GM18520 (cell line): ENCODE results near the gene TRIL.

ENCODE experiments used
- ATAC-seq: cut with Tn5 transposase; IDR thresholded peaks from one replicate; pipeline ENCODE4 v1.9.1; 2021; ENCODE audit not compliant: unreplicated experiment

Gene TRIL, protein sequence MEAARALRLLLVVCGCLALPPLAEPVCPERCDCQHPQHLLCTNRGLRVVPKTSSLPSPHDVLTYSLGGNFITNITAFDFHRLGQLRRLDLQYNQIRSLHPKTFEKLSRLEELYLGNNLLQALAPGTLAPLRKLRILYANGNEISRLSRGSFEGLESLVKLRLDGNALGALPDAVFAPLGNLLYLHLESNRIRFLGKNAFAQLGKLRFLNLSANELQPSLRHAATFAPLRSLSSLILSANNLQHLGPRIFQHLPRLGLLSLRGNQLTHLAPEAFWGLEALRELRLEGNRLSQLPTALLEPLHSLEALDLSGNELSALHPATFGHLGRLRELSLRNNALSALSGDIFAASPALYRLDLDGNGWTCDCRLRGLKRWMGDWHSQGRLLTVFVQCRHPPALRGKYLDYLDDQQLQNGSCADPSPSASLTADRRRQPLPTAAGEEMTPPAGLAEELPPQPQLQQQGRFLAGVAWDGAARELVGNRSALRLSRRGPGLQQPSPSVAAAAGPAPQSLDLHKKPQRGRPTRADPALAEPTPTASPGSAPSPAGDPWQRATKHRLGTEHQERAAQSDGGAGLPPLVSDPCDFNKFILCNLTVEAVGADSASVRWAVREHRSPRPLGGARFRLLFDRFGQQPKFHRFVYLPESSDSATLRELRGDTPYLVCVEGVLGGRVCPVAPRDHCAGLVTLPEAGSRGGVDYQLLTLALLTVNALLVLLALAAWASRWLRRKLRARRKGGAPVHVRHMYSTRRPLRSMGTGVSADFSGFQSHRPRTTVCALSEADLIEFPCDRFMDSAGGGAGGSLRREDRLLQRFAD

DNA sequence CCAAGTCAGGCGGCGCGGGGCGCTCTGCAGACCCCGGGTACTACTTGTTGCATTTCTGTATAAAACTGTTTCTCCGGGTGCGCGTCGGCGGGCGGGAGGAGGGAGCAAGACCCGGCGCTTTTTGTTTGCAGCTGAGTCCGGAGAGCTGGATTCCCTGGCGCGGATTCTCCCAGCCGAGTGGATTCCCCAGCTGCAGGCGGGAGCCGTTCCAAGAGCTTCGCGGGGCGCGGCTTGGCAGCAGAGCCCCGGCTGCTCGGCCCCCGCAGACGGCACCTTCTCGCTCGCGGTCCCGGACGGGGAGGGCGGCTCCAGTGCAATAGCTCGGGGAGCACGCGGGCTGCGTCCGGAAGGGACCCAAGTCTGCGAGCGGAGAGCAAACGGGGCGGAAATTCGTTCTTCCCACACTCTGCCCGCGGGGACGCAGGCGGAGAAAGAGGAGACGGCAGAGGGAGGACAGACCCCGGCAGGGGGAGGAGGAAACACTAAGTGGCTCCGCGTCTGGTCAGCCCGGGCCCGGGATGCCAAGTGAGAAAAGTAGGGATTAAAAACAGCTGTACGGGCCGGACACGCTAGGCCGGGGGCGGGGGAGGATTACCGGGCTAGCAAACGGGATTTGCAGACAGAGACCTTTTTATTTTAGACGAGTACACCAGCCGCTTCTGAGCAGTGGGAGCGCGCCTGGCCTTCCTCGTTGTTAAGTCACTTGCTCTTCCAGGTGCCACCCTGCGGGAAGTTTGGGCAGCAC, at the start of gene TRIL:
Gene TRIL, minus strand, starts transcription at position 96 of the 745 bp plus-strand sequence. CDS start 284 bp downstream, outside the sequence.
- ATAC-seq = no peak

DNA sequence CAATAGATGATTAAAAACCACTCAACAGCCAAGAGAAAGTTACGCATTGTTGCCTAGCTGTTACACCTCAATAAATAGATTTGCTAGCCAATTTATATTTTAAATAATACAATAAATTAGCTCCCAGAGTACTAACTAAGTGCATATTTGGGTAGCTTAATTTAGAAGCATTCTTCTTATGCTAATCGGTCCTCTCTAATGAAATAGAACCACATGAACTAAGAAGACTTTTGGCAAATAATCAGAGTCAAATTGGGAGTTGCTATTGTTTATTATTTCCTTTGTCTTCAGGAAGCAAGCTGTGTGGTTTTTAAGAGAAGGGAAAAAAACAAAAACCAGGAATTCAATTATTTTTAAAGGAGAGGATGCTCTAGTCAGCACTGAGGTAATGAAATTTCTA, 49.0 kb upstream of the TRIL start:
- ATAC-seq = no peak

DNA sequence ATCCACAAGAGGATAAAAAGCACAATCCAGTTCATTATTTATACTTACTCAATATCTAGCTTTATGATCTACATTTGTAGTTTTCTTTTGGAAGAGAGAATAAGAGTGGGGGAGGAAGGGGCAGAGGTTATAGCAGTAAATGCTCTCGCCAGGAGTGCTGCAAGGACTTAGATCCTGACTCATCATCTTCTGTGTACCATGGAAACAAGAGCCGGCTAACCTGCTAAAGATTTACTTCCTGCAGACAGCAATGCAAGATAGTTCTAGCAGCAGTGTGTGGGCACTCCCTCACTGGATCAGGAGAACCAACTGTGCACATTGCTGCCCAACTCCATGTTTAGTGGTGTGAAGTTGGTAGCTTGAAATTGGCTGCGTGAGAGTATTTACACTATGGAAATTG, 47.7 kb upstream of the TRIL start:
- ATAC-seq = no peak

DNA sequence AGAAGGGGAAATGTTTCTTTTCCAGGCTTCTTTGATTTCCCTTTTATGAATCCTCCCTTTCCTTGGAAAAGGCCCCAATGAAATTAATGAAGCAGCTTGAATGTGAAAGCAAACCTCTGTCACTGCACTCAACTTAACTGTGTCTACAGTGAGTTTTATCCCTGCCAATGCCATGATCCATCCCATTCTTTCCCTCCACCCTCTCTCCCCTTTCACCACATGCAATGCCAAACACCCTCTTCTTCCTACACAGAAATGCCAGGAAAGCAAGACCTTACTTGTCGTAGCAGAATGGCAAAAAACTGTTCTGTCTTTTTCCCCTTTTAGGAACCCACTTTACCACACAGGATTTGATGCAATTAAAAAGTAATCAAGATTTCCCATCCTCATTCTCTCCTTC, 47.3 kb upstream of the TRIL start:
- ATAC-seq = no peak

DNA sequence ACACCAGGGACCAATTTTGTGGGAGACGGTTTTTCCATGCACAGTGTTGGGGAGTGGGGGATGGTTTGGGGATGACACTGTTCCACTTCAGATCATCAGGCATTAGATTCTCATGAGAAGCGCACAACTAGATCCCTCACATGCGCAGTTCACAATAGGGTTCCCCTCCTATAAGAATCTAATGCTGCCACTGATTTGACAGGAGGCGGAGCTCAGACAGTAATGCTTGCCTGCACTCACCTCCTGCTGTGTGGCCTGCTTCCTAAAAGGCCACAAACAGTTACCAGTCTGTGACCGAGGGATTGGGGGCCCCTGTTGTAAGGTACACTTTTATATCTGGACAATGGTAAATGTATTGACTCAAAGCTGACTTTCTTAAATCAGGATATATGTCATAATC, 45.6 kb upstream of the TRIL start:
- ATAC-seq = no peak

DNA sequence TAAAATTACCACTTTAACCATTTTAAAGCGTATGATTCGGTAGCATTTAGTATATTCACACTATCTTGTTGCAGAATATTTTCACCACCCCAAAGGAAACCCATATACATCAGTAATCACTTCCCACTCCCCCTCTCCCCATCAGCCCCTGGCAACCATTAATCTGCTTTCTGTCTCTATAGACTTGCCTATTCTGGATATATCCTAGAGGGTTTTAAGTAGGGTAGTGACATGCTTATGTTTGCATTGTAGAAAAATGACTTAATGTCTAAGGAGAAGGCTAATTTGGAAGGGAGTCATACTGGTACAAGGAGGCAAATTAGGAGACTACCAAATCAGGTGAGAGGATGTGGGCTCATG, 42.6 kb upstream of the TRIL start:
- ATAC-seq = no peak

DNA sequence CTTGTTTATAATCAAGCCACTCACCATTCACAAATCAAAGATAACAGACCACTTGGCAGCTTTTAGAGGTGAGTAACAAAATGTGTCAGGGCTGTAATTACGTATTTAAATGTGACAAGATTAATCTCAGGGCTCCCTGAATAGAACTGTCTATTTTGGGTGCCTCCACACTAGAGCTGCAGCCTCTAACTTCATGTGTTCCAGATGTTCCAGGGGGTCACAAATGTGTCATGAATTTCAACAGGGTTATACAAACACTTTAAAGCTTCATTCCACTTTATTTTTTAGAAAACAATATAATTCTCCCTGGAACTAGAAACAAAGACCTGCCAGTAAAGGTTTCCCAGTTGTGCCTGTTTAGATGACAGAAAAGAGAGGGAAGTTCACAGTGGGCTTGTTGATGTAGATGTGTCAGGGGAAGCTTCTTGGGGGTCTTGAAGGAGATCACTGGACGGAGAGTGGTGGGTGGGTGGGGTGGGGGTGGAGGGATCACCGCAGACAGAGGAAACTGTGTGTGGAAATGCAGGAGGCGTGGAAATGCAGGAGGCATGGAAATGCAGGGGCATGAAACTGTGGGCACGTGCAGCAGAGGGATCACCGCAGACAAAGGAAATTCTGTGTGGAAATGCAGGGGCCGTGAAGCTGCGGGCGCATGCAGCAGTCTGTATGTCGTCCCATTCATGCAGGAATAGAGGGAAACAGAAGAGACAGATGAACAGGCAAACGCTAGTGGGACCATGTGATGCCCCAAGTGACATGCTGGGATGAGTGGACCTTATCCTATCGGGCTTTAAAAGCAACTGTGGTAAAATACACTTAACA, 42.0 kb upstream of the TRIL start:
- no peak for ATAC-seq

DNA sequence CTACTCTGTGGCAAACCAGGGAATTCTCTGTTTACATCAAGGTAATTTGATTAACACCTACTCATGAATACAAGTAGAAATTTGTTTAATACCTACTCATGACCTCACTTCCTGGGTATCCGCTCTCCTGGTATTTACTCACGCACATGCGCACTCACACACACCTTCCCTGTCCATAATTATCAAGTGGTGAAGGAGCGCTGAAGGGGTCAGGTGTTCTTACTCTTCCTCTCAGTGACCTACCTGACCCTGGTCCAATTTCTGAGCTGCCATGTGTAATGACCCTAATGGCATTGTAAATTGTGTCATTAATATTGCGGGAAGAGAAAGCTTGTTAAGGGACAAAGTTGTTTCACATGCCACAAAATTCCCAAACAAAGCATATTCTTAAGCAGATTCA, 41.3 kb upstream of the TRIL start:
- no peak for ATAC-seq

DNA sequence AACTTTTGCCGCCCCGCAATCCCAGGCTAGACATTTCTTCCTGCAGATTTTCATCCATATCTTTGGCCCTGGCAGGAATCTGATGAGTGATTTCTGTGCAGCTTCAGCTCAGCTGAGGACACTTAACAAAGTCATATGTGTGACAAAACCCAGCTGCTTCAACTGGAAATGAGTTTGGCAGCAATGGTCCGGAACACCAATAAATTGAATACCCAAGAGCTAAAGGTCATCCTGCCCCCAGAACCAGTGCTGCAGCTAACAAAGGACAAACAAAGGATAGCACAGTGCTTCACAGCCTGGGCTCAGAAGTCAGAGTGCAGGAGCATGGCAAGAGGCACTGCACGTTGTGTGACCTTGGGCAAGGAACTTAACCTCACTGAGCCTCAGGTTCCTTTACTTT, 40.0 kb upstream of the TRIL start:
- no peak for ATAC-seq

DNA sequence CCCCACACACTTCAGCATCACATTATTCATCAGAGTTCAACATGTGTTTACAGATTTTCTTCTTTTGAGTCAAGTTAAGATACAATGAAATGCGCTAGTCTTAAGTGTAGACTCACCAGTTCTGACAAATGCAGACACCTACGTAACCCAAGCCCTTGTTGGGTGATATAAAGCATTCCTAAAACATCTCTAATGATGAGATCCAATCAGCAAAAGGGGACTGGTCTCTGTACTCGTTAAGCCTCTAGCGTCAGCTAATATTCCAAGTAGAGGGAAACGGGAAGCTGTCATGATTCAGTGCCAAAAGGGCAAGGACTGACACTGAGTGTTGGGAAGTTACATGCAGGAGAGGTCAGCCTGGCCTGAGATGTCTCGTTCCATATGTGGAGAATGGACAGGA, 38.7 kb upstream of the TRIL start:
- ATAC-seq = no peak

DNA sequence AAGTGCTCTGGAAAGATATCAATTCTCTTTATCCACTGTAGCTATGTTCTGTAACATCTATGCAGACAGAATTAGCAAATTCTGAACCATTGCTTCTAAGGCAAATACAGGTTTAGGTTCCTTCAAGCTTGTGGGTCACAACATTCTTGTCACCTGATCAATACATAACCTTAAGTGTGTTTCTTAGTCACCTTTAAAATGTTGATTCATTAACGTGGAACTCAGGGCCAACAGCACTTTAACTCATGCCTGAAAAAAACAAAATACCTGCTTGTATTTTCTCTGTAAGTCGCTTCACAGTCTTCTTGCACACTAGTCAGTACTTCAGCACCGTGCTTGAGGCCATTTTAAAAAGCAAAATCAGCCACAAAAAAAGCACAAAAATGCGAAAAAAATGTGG, 35.2 kb upstream of the TRIL start:
- no peak for ATAC-seq

DNA sequence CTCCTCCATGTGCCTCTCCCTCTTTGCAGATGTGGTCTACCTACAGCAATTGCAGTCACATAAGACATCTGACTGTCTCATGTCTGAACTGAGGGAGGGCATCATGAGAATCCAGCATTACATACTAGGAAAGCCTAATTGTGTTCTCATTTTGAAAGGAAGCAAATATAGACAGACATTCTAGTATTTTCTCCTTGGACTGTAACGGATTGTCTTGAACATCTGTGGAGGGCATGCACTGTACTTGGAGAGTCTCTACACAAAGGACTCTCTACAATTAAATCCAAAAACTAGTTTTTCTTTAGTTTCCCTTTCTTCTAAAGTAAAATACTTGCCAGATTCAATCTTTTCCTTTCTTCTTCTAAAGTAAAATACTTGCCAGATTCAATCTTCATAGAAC, 34.7 kb upstream of the TRIL start:
- no peak for ATAC-seq

DNA sequence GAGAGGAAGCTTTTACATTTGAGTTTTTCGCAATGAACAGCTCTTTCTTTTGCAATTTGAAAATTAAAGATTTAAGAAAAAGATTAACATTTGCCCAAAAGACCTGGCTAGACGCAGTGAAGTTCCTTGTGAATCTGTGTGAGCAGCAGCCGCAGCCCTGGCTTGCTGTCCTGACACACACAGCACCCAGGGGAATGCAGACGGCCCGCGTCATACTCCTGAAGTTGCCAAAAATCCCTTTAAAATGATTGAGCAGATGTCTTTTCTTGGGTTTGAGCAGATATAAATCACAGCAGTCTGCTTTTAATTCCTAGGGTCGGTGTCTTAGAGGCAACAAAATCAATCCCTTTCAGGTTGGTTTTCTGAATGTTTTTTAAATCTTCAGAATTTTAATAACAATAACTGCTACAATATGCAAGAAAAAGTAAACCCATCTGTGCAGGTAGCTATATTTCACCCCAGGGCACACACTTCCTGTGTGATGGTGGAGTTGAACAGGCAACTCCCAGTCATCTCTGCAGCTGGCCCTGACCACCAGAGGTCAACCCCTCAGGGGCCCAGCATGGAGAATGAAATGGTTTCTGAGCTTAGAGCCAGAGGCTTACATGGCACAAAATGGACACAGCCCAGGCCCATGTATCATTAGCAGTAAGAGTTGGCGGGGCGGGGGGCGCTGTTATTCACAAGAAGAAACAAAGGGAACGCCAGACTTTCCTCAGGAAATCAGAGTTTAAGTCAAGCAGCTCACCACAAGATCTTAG, 32.2 kb upstream of the TRIL start:
- ATAC-seq = no peak

DNA sequence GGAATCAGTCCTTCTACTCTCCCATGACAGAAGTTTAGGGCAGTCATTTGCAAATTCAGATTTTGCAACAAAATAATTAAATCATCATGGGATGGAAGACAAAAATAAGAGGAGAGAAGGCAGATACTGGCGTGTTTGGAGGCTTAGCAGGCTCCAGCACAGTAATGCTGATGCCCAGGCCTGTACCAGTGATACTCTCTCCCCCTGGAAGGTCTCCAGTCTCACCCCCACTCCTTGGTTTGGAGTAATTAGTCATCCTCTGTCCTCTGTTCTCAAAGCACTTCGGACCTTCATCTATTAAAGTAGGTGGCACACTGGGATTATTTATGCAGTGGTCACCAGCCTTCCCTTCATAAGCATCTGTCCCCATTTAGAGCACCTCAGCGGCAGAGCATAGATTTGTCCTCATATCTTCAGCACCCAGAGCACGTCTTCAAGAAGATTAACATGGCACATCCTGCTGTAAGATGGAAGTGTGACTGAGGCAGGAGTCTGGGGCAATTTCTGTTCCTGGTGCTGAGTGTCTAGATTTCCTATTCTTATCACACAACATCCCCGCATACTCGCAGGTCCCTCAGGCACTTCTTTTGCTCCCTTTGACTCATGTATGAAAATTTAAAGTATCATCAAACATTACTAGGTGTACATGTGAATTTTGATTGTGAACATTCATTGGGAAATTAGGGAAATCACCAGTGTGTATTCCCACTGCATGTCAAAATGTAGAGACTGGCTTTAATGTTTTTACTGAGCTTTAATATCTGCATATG, 31.3 kb upstream of the TRIL start:
- no peak for ATAC-seq

DNA sequence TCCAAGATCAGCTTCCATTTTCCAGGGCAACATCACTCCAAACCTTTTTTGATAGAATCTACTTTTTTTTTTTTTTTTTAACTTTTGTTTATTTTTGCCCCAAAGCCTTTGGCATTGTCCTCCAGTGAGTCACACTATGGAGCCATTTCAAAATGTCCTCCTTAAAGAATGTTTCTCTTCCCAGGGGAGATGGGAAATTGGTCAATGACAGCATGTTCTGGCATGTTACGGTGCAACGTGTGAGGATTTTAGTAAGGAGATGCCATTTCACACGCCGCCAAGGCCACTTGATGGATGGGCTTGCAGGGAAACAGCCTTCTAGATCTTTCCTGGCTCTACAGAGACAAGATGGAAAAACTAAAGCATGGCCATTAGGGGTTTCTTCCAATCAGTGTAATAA, 30.7 kb upstream of the TRIL start:
- no peak for ATAC-seq

DNA sequence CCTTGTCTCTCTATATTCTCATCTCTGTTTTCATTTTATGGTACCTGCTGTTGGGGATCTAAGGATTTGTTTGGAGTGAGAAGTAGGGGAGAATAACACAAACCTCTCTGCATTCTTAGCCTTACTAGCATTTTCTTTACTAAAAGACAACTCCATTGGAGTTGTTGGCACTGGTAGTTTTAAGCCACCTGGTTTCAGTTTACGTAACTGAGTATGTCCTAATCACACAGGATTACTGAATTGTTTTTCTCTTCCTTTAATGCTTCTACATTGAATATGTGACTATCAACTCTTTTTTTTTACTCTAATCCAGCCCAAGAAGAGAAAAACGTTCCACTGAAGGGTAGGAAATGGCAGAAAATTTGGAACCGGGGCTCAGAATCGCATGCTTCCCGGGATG, 30.0 kb upstream of the TRIL start:
- no peak for ATAC-seq

DNA sequence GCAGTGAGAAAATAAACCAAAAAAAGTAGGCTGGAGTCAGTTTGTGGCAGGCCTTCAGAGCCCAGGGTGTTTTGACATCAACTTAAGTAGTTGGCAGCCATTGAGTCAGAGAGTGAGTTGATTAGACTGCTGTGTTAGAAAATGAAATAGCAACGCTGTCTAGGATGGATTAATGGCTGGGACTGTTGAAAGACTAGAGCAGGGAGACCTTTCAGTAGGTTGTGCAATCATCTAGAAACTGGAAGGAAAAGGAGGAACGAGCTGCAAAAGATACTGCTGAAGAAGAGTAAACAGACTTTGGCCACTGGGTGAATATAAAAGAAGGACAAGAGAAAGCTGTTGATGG, 28.6 kb upstream of the TRIL start:
- no peak for ATAC-seq

DNA sequence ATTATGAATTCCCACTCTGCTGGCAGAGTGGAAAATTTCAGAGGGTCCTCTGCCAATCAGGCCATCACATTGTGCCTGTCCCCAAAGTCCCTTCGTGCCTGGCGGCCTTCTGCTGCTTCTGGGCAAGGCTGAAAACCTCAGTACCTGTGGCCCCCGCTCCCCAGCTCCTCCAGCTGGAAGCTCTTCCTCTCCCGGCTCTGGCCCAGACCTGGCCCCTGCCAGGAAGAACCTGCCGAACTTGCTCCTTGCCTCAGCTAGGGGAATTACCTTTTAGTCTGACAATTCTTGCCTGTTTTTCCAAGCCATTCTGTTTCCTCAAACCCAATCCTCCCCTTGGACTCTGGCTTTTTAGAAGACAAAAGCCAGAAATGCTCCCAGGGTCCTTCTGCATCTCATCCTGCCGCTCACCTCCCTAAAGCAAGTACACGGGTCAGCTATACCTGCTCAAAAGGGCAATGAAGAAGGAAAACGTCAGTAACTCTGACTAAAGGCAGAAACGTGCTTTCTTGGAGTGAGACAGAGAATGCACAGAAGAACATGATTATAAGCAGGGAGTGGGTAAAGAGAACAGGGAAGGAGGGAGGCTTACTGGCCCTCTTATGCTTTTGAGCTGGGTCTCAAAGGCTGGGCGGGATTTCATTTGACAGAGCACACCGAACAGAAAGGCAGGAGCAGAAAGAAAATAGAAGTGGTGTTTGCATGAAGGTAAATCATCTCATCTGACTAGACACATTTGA, 28.1 kb upstream of the TRIL start:
- no peak for ATAC-seq

DNA sequence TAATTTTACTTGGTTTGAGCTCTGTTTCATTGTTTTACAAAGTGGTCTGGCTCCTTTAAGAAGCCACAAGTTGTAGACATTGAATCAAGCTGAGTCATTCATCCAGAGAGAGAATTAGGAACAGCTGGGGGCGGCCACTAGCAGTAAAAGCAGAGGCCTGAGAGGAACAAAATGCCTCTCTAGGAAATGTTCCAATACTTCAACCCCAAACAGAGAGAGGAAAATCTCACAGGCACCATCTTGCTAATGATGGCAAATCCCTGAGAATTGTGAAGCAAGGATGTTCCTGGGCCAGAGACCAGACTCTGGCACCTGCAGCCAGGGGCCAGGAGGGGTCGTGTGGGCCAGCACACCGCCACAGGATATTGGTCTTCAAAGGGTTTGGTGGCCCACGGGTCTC, 26.5 kb upstream of the TRIL start:
- no peak for ATAC-seq
